A172 (cell line): ENCODE data around the gene TCTN3. TPM values are rescaled to one million over a fixed set of nuclear protein-coding genes. Genes with fewer than 3 reads are reported as not detected.
"Not testable (repeated sequence)": the region's sequence is repeated elsewhere in the genome, so short reads cannot be mapped to it uniquely, and the experiment has no call there.

ENCODE experiments used
- DNase-seq: peaks from one replicate; pipeline ENCODE4 v3.0.0-alpha.2; 2015; ENCODE audit warnings: low spot score
- total RNA-seq: library from RNA; depleted of rRNA; stranded (reverse); fragments of >200 nt; shearing (Covaris generic); gene quantifications from 2 replicates; pipeline ENCODE4 v1.2.3, GENCODE V29; 2014; rRNA removed

Gene TCTN3, protein sequence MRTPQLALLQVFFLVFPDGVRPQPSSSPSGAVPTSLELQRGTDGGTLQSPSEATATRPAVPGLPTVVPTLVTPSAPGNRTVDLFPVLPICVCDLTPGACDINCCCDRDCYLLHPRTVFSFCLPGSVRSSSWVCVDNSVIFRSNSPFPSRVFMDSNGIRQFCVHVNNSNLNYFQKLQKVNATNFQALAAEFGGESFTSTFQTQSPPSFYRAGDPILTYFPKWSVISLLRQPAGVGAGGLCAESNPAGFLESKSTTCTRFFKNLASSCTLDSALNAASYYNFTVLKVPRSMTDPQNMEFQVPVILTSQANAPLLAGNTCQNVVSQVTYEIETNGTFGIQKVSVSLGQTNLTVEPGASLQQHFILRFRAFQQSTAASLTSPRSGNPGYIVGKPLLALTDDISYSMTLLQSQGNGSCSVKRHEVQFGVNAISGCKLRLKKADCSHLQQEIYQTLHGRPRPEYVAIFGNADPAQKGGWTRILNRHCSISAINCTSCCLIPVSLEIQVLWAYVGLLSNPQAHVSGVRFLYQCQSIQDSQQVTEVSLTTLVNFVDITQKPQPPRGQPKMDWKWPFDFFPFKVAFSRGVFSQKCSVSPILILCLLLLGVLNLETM
- total RNA-seq, result 41.8 and 43.1 TPM in 2 replicates

DNA sequence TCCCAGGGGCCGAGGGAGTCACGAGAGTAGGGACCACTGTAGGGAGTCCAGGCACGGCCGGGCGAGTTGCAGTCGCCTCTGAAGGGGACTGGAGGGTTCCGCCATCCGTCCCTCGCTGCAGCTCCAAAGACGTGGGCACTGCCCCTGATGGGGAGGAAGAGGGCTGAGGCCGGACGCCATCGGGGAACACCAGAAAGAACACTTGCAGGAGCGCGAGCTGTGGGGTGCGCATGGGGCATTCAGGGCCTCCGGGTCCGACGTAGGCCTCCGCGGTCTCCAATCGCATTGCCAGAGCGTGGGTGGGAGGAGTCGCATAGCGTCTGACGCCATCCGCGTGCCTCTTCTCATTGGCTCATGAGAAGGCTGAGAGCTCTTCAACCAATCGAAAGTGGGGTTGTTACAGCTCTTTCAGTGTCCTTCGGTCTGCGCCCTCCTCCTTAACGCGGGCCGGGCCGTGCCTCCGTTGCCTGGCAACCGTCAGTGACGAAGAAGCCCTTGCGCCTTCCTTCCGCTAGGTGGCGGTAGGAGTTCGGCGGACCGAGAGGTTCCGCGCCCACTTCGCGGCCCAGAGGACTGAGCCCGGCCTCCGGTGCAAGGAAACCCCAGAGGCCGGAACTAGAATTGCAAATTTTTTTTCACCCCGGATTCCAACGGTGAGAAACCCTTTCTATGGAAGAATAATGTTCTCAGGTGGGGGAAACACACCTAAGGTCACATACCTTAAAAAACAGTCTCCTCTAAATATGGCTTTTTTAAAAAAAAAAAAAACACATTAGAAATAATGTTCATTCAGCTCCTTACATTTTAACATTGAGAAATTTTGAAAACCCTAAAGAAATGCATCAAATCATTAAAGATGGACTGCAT, at the start of gene TCTN3:
Gene TCTN3 (minus strand): TSS at position 260 of the 867 bp plus-strand sequence. CDS start 28 bp downstream, at position 232.
- peak; percentile 99 for DNase-seq

DNA sequence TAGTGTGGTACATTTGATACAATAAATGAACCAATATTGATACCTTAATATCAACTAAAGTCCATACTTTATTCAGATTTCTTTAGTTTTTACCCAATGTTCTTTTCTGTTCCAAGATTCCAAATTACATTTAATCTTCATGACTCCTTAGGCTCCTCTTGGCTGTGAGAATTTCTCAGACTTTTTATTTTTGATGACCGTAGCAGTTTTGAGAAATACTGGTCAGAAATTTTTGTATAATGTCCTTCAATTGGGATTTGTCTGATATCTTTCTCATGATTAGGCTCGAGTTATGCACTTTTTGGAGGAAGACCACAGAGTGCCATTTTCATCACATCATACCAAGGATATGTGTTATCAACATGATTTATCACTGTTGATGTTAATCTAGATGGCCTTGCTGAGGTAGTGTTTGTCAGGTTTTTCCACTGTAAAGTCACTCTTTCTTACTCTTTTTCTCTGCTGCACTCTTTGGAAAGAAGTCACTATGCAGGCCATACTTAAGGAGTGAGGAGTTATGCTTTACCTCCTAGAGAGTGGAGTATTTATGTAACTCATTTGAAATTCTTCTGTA, 49.3 kb upstream of the TCTN3 start:
- no peak for DNase-seq

DNA sequence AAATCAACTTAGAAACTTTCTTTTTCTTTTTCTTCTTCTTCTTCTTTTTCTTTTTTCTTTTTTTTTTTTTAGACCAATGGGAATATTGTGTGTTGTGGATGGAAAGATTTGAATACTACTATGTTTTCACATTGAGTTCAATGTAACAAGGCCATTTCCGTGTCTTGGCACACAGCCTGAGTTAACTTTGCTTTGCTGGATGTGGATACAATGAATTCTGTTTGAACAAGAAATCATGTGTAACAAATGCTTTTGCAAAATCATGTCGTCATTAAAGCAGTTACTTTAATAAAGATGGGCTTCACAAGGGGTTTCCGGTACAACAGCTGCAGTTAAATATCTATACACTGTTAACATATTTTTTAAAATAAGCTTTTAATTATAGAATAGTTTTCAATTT, 48.8 kb upstream of the TCTN3 start:
- DNase-seq, result no peak

DNA sequence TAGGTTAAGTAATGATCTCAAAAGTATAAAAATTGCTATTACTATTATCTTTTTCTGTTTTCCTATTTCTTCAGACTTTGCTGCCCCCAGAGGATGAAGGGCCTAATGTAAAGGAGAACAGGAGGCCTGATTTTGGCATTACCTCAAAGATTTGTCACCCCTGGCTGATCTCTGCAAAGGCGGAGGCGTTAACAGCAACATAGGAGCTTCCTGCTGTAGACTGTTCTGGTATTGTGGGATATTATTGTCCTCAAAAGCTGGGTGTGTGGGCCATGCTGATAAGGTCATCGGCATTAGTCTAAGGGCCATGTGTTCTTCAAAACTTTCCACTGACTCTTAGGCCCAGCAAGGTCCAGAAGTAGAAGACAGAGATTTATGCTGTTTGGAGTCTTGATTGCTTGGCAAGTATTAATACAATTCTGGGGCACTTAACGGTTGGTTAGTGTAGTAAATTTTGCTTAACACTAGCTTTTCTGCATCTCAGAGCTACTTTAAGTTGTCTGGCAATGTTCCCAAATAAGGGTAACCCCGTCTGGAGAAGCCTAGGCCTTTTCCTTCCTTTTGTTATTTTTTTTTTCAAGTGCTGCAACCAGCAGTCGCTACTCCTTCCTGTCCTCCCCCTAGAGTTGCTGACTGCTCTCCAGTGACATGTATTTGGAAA, 48.2 kb upstream of the TCTN3 start:
- DNase-seq, result no peak

DNA sequence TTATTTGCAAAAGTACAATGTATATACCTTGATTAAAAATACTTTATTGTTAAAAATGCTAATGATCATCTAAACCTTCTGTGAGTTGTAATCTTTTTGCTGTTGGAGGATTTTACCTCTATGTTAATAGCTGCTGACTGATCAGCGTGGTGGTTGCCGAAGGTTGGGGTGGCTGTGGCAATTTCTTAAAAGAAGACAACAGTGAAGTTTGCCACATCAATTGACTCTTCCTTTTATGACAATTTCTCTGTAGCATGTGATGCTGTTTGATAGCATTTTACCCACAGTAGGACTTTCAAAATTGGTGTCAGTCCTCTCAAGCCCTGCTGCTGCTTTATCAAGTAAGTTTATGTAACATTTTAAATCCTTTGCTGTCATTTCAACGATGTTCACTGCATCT, 45.3 kb upstream of the TCTN3 start:
- no peak for DNase-seq

DNA sequence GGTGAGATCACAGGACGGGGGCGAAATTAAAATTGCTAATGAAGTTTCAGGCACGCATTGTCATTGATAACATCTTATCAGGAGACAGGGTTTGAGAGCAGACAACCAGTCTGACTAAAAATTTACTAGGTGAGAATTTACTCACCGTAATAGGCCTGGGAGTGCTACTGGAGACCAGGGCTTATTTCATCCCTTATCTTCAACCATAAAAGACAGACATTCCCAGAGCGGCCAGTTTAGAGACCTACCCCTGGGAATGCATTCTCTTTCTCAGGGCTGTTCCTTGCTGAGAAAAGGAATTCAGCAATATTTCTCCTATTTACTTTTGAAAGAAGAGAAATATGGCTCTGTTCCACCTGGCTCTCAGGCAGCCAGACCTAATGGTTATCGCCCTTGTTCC, 39.2 kb upstream of the TCTN3 start:
- DNase-seq, result not testable (repeated sequence)

DNA sequence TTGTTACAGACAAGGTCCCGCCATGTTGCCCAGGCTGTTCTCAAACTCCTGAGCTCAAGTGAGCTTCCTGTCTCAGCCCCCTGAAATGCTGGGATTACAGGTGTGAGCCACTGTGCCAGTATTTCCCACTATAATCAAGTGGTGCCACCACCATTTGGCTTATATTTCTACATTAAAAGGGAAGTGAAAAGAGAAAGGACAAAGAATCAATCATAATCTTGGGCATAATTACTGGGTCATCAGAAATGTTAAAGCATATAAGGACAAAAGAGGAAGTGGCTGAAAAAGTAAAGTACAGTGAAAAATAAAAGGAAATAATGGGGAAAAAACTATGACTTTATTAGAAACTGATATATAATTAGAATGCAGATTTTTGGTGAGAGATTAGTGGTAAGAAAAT, 36.5 kb upstream of the TCTN3 start:
- no peak for DNase-seq

DNA sequence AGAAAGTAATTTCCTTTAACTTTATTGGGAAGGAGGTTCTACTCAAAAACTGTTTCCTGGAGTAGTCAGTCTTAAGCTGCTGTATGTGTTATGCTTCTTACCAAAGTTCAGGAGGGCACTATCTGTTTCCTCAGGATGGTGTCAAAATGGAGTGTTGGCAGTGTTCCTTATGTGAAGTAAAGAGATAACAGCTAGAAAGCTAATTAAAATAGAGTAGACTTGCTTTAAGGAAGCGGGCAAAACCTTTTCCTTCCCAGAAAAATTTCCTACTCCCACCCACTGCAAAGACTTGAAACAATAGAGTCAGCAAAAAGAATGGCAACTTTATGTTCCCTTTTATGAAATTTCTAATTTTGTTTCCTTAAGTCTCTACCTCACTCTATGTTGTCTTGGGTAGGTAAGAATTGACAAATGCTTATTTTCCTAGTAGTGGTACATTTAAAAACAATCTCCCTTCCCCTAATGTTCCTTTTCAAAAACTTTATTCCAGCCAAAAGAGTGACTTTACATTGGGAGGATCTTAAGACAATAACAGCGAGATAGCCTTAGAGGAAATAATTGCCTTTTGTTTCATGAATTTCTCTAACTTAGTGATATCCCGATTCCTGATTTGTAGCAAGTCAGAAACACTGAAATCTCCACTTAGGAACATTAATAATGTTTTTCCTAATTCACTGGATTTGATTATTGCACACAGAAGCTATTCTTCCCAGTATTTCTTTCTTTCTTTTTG, 35.8 kb upstream of the TCTN3 start:
- no peak for DNase-seq

DNA sequence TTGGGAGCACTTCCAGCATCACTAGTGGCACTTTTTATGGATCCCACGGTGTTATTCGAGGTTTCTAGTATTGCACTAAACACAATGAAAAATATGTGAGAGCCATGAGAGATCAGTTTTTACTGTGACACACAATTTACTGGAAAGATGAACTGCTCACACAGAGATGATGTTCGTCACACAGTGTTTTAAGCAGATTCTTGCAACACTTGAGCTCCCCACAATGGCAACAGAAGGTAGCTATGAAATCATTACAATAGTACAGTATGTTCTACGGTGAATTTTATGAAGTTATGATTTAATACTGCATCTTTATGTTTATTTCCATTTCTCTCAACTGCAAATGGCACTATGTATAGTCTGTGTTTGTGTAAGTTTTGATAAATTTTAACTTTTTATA, 34.8 kb upstream of the TCTN3 start:
- DNase-seq, result no peak

DNA sequence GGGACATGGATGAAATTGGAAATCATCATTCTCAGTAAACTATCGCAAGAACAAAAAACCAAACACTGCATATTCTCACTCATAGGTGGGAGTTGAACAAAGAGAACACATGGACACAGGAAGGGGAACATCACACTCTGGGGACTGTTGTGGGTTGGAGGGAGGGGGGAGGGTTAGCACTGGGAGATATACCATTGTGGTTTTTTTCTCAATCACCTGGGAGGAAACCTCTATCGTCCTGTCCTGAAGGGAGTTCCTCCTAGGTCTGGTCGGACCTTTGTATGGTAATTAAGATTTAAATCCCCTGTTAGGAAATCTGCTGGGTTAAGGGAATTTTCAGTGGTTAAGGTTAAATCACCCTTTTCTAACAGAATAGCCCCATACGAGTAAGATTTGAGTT, 28.8 kb upstream of the TCTN3 start:
- not testable (repeated sequence) for DNase-seq

DNA sequence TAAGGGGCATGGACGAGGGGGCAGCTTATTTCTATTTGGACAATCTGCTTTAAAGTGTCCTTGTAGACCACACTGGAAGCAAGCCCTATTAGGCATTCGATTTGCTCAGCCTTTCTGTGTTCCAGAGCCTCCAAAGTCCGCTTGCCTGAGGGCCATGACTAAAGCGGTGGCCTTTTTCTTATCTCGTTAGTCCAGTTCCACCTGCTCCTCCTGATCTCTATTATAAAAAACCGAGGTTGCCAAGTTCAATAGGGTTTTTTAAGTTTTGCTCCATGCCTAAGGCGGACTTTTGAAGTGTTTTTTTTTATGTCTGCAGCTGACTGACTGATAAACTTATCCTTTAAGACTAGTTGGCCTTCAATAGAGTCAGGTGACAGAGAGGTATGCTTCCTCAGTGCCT, 27.0 kb upstream of the TCTN3 start:
- DNase-seq, result not testable (repeated sequence)

DNA sequence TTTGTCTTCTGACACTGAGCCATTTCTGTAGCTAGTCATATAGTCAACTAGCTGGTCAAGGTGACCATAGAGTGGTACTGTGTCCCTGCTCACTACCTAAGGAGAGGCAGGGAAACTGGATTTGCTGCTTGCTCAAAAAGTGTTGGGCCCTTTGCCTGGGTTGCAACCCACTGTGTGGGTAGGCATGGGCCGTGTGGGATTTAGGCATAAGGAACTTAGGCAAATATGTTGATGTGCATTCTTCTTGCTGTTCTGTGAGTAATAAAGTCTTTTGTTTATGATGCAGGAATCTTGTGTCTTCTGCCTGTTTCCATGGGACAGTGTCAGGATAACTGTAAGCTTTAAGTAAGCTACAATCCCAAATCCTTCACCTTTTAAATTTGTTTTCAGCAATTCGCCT, 23.1 kb upstream of the TCTN3 start:
- DNase-seq, result no peak

DNA sequence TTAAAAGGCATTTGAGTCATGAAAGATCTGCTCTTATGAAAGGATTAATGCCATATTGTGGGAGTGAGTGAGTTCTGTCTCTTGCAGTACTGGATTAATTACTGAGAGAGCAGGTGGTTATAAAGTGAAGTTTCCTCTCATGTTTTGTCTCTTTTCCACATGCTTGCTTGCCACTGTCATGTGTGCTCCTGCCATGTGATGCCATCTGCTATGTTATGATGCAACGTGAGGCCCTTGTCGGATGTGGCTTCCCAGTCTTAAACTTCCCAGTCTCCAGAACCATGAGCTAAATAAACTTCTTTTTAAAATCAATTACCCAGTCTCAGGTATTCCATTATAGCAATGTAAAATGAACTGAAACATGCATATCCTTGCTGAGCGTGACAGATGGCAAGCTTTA, 22.7 kb upstream of the TCTN3 start:
- no peak for DNase-seq

DNA sequence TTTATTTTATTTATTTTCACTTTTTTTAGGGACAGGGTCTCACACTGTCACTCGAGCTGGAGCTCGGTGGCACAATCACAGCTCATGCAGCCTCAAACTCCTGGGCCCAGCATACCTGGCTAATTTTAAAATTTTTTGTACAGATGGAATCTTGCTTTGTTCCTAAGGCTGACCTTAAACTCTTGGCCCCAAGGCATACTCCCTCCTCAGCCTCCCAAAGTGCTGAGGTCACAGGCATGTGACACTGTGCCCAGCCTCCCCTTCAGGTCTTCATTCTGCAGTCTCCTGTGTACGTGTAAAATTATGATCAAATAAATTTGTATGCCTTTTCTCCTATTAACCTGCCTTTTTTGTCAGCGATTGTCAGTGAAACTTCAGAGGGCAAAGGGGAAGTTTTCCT, 17.8 kb upstream of the TCTN3 start:
- DNase-seq, result no peak

DNA sequence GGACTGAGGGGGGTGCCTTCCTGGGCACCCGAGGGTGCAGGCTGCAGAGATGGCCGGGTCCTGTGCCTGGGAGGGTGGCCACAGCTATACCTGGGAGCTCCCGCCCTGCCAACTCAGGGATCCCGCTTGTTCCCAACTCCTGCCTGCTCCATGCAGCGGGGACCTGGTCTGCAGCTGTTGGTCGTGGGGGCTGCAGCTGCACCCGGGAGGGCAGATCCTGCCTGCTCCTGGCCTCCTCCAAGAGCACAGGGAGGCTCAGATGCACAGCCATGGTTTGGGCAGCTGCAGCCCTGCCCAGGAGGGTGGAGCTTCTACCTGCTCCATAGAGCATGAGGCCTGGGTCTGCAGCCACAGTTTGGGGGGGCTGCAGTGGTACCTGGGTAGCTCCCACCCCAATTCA, 13.3 kb upstream of the TCTN3 start:
- no peak for DNase-seq

DNA sequence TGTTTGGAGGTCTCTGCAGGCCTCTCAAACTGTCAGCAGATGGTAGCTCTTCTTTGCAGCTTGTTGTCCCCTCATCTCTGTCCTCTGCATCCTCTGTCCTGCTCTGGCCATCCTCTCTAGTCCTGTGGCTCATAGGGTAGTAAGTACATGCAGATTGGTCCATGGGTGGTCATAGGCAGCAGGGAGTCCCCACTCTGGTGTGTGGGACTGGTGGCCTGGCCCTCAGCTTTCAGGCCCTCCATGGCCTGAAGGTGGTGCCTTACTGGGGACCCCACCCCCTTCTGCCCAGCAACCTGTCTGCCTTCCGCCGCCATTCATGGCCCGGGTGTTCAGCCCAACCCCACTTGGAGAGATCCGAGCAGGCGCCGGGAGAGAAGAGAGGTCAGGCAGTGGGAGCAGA, 12.8 kb upstream of the TCTN3 start:
- no peak for DNase-seq

DNA sequence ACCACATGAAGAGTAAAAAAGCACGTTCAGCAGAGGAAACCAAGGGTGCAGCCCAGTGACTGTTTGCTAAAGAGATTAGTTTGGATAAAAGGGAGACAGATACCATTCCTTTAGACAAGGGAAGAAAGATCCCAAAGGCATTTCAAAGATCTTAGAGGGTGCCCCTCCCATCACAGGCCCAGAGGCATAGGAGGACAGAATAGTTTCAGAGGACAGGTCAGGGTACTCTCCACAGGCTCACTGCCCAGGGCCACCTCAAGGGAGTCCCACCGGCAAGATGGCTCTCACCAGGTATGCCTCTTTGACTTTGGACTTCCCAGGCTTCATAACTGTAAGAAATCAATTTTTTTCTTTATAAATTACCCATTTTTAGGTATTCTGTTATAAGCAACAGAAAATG, 4.7 kb upstream of the TCTN3 start:
- no peak for DNase-seq

DNA sequence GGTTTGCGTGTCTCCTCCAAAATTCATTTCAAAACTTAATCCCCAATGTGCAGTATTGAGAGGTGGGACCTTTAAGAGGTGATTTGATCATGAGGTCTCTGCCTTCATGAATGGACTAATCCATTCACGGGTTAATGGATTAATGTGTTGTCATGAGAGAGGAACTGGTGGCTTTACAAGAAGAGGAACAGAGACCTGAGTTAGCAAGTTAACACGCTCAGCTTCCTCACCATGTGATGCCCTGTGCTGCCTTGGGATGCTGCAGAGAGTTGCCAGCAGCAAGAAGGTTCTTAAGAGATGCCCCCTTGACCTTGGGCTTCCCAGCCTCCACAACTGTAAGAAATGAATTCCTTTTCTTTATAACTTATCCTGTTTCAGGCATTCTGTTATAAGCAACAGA, 3.7 kb upstream of the TCTN3 start:
- no peak for DNase-seq

DNA sequence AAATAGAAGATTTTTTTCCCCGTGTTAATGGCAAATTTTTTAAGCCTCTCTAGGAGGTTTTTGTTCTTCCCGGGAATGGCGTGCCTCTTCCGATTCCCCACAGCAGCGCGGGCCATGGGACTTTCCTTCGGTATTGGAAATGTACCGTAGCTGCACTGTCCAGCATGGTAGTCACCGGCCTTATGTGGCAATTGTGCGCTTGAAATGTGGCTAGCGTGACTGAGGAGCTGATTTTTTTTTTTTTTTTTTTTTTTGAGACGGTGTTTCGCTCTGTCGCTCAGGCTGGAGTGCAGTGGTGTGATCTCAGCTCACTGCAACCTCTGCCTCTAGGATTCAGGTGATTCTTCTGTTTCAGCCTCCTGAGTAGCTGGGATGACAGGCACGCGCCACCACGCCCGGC, 938 bp upstream of the TCTN3 start:
- DNase-seq, result no peak

DNA sequence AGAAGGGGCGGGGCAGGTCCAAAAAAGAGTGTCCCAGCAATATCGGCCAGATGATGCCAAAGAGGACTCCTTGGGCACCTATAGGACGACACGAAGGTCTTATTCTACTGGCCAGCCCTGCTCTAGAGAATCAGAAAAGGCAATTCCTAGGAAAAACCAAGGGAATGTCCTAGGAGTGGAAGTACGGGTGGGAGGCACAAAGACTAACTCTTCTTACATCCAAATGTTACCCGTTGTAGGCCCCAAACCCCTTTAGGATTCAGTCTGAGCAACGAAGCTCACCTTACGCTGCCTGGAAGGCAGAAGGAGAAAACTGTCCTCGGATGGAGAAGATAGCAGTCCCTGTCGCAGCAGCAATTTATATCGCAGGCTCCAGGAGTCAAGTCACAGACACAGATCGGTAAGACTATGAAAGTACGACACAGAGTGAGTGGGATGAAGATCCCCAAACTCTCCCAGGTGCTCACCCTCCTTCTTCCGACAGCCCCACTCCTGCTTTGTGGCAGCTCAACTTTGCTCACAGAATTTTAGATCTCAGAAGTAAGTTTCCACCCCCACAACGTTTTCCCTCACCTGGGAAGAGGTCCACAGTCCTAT, 558 bp downstream of the TCTN3 start:
- DNase-seq, result peak; percentile 2

DNA sequence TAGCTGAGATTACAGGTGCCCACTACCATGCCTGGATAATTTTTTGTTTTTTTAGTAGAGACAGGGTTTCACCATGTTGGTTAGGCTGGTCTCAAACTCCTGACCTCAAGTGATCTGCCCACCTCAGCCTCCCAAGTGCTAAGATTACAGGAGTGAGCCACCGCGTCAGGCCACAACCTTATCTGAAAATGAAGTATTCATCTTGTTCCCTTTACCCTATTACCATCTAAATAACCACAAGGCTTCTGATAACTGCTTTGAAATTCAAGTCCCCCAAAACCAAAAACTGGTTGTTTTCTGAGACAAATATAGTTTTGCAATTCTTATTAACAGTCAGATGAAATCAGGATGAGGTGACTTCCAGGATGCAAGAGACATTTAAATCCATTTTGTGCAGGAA, 2.4 kb downstream of the TCTN3 start:
- DNase-seq, result no peak
